HEK293T (cell line): ENCODE measurements around the gene CASZ1.

Experiments used
- BHLHE40 ChIP-seq: fragments of 450-650 bp; IDR thresholded peaks from 2 replicates; pipeline ENCODE4 v1.6.1; 2016; ENCODE audit warnings: mild to moderate bottlenecking, moderate library complexity, borderline replicate concordance
- FOXK2 ChIP-seq: fragments of 450-650 bp; IDR thresholded peaks from 2 replicates; pipeline ENCODE4 v1.6.1; 2016; ENCODE audit warnings: mild to moderate bottlenecking
- L3MBTL2 ChIP-seq: fragments of 450-650 bp; conservative IDR thresholded peaks from 2 replicates; pipeline ENCODE4 v1.6.1; 2016; ENCODE audit warnings: mild to moderate bottlenecking
- ZNF384 ChIP-seq: fragments of 450-650 bp; IDR thresholded peaks from 2 replicates; pipeline ENCODE4 v1.6.1; 2016

- TF ChIP-seq ZNF384 (no peak), BHLHE40 (no peak), FOXK2 (no peak), L3MBTL2 (no peak)
These were observed 172.0 kb downstream of the CASZ1 start for GRCh38 chr1:10624256-10625050.
